Keratinocyte (primary cell): ENCODE measurements around the gene MED12L. TPM values are rescaled to one million over a fixed set of nuclear protein-coding genes. Genes with fewer than 3 reads are reported as not detected.

Experiments used
- DNase-seq: peaks from one replicate; pipeline ENCODE4 v3.0.0-alpha.2; 2011; ENCODE audit warnings: low read depth, missing footprints, low spot score
- FAIRE-seq: peaks from 2 replicates; lab custom pipeline; 2011; peaks lifted over from hg19 to GRCh38; lab: Jason Lieb, UNC
- H2AFZ ChIP-seq: 2 replicates; pipeline ENCODE4 v1.6.0; 2012; ENCODE audit warnings: low read length, control low read depth, inconsistent platforms; ENCODE audit not compliant: control insufficient read depth
- H3K27ac ChIP-seq: 2 replicates; pipeline ENCODE4 v1.5.1; 2011; ENCODE audit warnings: low read length; ENCODE audit not compliant: control insufficient read depth, insufficient read depth
- H3K27me3 ChIP-seq: 3 replicates; pipeline ENCODE4 v1.6.0; 2011; ENCODE audit warnings: low read length; ENCODE audit not compliant: control insufficient read depth, insufficient read depth; ENCODE audit errors: extremely low read depth
- H3K36me3 ChIP-seq, 2 experiments: 2 replicates in 1 of 2; 3 replicates in 1 of 2; pipeline ENCODE4 v1.5.1; 2011; ENCODE audit warnings: low read length in 2 of 2, mild to moderate bottlenecking in 1 of 2; ENCODE audit not compliant: control insufficient read depth in 2 of 2, insufficient read depth in 2 of 2; ENCODE audit errors: extremely low read depth in 1 of 2
- H3K4me1 ChIP-seq: 3 replicates; pipeline ENCODE4 v1.5.1; 2011; ENCODE audit warnings: low read length; ENCODE audit not compliant: control insufficient read depth, insufficient read depth; ENCODE audit errors: extremely low read depth
- H3K4me2 ChIP-seq: 3 replicates; pipeline ENCODE4 v1.6.0; 2011; ENCODE audit warnings: low read depth, low read length; ENCODE audit not compliant: control insufficient read depth, insufficient read depth; ENCODE audit errors: extremely low read depth
- H3K4me3 ChIP-seq, 3 experiments: fragments of 200-600 bp in 1 of 3; sonication (generic) in 1 of 3; 2 replicates in 2 of 3; 3 replicates in 1 of 3; pipeline ENCODE4 v1.5.1; 2011 to 2016; ENCODE audit warnings: low read length in 3 of 3, mild to moderate bottlenecking in 3 of 3, control low read depth in 2 of 3, inconsistent platforms in 1 of 3, low read depth in 1 of 3, mixed read lengths in 1 of 3, mixed run types in 1 of 3, moderate library complexity in 1 of 3; ENCODE audit not compliant: control insufficient read depth in 2 of 3, insufficient read depth in 2 of 3; ENCODE audit errors: extremely low read depth in 1 of 3
- H3K79me2 ChIP-seq: 2 replicates; pipeline ENCODE4 v1.6.0; 2012; ENCODE audit warnings: low read length; ENCODE audit not compliant: control insufficient read depth, insufficient read depth
- H3K9ac ChIP-seq: 3 replicates; pipeline ENCODE4 v1.6.0; 2011; ENCODE audit warnings: low read length; ENCODE audit not compliant: control insufficient read depth, insufficient read depth; ENCODE audit errors: extremely low read depth
- H3K9me1 ChIP-seq: 3 replicates; pipeline ENCODE4 v1.6.0; 2011; ENCODE audit warnings: low read length; ENCODE audit not compliant: control insufficient read depth, insufficient read depth; ENCODE audit errors: extremely low read depth
- H3K9me3 ChIP-seq: 2 replicates; pipeline ENCODE4 v1.5.1; 2012; ENCODE audit warnings: low read depth, low read length; ENCODE audit not compliant: control insufficient read depth
- H4K20me1 ChIP-seq: 3 replicates; pipeline ENCODE4 v1.6.0; 2011; ENCODE audit warnings: low read length; ENCODE audit not compliant: control insufficient read depth, insufficient read depth; ENCODE audit errors: extremely low read depth
- EZH2 ChIP-seq: IDR thresholded peaks from one replicate; pipeline ENCODE4 v1.6.1; 2012; ENCODE audit warnings: inconsistent platforms, mild to moderate bottlenecking, low read length, moderate library complexity
- dilution Hi-C: fragments of 300-500 bp; cut with MboI; formaldehyde crosslinking; loops from one replicate; pipeline ENCODE4 v1.7.0; 2020; ENCODE audit warnings: low sequenced_read_pairs; ENCODE audit not compliant: extremely low pct_ligation_motif_present
- polyA plus RNA-seq, 5 experiments: library from polyadenylated mRNA; depleted of rRNA in 3 of 5; stranded (reverse) in 3 of 5; stranded (forward) in 1 of 5; unstranded in 1 of 5; fragments of >200 nt; gene quantifications; 1 replicate in 1 of 5; 2 replicates in 3 of 5; 3 replicates in 1 of 5; pipeline versions ENCODE4 v1.2.1 to v1.2.3, GENCODE V29; 2011 to 2012; ENCODE audit warnings: missing spikeins in 2 of 5, low read depth in 1 of 5, low replicate concordance in 1 of 5
- TF ChIP-seq, protein P1 (sequence below), 3 experiments: IDR thresholded peaks in 1 of 3; conservative IDR thresholded peaks in 1 of 3; optimal IDR thresholded peaks in 1 of 3; 2 replicates in 2 of 3; 3 replicates in 1 of 3; pipeline versions ENCODE3 to v1.5.1; 2011; ENCODE audit warnings: low read length in 3 of 3, mild to moderate bottlenecking in 3 of 3, moderate library complexity in 2 of 3, control low read depth in 1 of 3, inconsistent platforms in 1 of 3; ENCODE audit not compliant: insufficient read depth in 2 of 3; ENCODE audit errors: extremely low read depth in 1 of 3

MED12L gene
- polyA plus RNA-seq, 1 donor (not counting 4 experiments of a cell fraction or from before 2014, with no cell fraction given): 0.04 TPM

DNA sequence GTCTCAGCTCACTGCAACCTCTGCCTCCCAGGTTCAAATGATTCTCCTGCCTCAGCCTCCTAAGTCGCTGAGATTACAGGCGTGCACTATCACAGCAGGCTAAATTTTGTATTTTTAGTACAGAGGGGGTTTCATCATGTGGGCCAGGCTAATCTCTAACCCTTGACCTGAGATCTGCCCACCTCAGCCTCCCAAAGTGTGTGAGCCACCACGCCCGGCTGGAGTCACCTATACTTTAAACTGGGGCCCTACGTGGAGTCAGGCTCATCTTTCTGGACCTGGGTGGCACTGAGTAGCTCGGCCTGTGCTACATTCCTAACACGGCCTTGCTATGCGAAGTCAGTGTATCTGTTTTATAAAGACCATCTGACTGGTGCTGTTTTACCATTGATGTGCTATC lies 111.8 kb downstream of the MED12L start:
- no peaks in the 10 kb centered on the region for H3K9me1 ChIP-seq
- no peaks in the 10 kb centered on the region for H4K20me1 ChIP-seq
- FAIRE-seq (no peak), DNase-seq (no peak)
- no peak overlapping the region for H3K4me2 ChIP-seq
- TF ChIP-seq, protein P1, sequence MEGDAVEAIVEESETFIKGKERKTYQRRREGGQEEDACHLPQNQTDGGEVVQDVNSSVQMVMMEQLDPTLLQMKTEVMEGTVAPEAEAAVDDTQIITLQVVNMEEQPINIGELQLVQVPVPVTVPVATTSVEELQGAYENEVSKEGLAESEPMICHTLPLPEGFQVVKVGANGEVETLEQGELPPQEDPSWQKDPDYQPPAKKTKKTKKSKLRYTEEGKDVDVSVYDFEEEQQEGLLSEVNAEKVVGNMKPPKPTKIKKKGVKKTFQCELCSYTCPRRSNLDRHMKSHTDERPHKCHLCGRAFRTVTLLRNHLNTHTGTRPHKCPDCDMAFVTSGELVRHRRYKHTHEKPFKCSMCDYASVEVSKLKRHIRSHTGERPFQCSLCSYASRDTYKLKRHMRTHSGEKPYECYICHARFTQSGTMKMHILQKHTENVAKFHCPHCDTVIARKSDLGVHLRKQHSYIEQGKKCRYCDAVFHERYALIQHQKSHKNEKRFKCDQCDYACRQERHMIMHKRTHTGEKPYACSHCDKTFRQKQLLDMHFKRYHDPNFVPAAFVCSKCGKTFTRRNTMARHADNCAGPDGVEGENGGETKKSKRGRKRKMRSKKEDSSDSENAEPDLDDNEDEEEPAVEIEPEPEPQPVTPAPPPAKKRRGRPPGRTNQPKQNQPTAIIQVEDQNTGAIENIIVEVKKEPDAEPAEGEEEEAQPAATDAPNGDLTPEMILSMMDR (optimal IDR thresholded peaks at IDR 0.05 in 1 of 3, IDR thresholded peaks at IDR 0.05 in 1 of 3, conservative IDR thresholded peaks at IDR 0.05 in 1 of 3; ENCODE audit: extremely low read depth in 1 of 3, insufficient read depth in 2 of 3, low read length in 3 of 3): no peak
- TF ChIP-seq EZH2: no peak
- H3K79me2 ChIP-seq: no peaks in the 10 kb centered on the region
- H2AFZ ChIP-seq: no peak overlapping the region
- H3K4me3 ChIP-seq: no peak overlapping the region
- H3K27me3 ChIP-seq: no peaks in the 10 kb centered on the region
- dilution Hi-C loops: no loop called here
- H3K9ac ChIP-seq: no peak overlapping the region
- no peaks in the 10 kb centered on the region for H3K4me1 ChIP-seq
- no peak overlapping the region for H3K27ac ChIP-seq
- no peaks in the 10 kb centered on the region for H3K36me3 ChIP-seq
- H3K9me3 ChIP-seq: no peaks in the 10 kb centered on the region

DNA sequence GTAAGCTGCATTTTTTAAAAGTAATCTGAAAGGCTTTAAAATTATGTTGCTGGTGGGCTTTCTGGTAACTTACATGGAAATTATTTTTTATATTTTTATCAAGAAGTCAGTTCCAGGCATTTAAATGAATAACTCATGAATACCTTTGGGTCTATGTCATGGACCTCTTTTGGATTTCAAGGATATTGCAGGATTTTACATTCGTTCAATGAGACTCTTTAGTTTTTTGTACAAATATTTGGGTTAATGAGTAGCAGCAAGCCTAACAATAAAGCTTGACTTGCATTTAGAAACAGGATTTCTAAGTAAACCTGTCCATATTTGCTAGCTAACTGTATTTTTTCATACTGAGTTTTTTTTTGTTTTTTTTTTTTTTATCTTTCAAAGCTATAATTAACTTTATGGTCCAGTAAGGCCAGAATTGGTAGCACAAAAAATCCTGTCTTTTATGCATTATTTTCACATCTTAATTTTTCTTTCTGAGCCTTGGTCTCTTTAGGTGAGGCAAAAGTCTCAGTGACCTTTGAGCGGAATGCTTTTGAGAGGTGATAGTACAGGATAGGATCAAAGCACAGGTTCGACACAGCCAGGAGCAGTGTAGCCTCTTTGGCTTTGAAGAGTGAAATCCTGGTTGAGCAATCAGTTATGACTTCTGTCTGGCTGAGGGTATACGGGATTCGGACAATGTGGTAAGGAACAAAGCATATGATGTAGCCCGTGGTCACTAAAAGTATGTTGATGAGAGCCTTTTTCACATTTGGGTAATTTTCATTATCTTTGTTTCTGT lies 112.7 kb downstream of the MED12L start:
- H3K27ac ChIP-seq: no peak overlapping the region
- H4K20me1 ChIP-seq: no peaks in the 10 kb centered on the region
- no peak overlapping the region for H3K9ac ChIP-seq
- dilution Hi-C loops: no loop called here
- no peak for DNase-seq
- no peaks in the 10 kb centered on the region for H3K4me1 ChIP-seq
- TF ChIP-seq EZH2: no peak
- TF ChIP-seq, protein P1 (optimal IDR thresholded peaks at IDR 0.05 in 1 of 3, IDR thresholded peaks at IDR 0.05 in 1 of 3, conservative IDR thresholded peaks at IDR 0.05 in 1 of 3; ENCODE audit: extremely low read depth in 1 of 3, insufficient read depth in 2 of 3, low read length in 3 of 3): no peak
- no peak overlapping the region for H3K4me2 ChIP-seq
- H3K27me3 ChIP-seq: no peaks in the 10 kb centered on the region
- H3K36me3 ChIP-seq: no peaks in the 10 kb centered on the region
- no peaks in the 10 kb centered on the region for H3K9me1 ChIP-seq
- H3K79me2 ChIP-seq: no peaks in the 10 kb centered on the region
- H3K4me3 ChIP-seq: no peak overlapping the region
- H2AFZ ChIP-seq: no peak overlapping the region
- no peak for FAIRE-seq
- no peaks in the 10 kb centered on the region for H3K9me3 ChIP-seq
